ENCODE measurements around the gene SLIT3. TPM values are rescaled to one million over a fixed set of nuclear protein-coding genes. Genes with fewer than 3 reads are reported as not detected.

The SLIT3 gene
- total RNA-seq, 1 donor from 2014 or later: 31.8 TPM

DNA sequence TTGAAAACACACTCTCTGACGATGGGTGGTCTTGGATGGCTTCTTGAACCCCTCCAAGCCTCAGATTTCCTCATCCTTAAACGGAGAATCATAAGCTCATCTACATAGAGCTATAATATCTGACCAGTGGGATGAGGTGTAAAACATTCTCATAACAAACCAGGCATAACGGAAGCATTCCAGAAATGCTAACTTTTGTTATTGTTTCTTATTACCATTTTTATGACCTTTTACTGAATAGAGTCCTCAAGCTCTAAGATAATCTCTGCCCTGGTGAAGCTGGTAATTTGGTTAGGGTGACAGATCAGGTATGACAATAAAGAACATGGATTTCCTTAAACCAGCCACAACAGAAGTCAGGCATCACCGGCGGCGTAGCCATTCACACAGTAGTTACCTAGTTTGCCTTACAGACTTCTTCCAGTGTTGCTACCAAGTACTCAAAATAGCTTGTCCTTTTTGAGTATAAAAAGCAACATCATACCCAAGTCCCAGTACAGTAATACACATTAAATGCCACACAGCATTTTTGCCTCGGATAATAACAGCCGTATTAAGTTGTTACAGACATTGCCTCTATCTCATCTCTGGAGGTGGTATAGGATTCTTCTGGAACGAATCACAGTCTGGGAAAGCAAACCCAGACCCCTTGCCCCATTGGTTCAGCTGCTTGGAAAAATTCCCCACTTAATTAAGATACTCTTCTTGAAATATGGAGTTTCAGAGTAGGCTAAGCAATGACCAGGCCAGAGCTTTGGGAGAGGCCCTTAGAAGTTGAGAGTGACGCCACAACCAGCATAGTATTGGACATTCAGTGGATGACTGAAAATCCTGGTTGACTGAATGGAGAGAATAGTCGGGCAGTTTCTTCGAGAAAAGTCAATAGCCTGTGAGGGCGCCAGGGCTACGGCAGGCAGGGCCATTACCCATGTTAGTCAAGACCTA lies 252.5 kb downstream of the SLIT3 start:
- Mint-ChIP-seq H3K4me3 (ENCODE audit: unreplicated experiment) (no peak overlapping the region), H3K27me3 (ENCODE audit: unreplicated experiment) (no peaks in the 10 kb centered on the region), H3K36me3 (ENCODE audit: unreplicated experiment) (no peaks in the 10 kb centered on the region), H3K9me3 (ENCODE audit: unreplicated experiment) (no peaks in the 10 kb centered on the region), H3K4me1 (ENCODE audit: unreplicated experiment) (peaks cover 26% of the 10 kb centered on the region), H3K27ac (ENCODE audit: unreplicated experiment) (peak overlapping the region; percentile 48)
- DNase-seq (ENCODE audit: extremely low spot score, unreplicated experiment): no peak
- TF ChIP-seq CTCF (IDR thresholded peaks at IDR 0.05): no peak

- DNase-seq (ENCODE audit: extremely low spot score, unreplicated experiment): no peak
- Mint-ChIP-seq H3K9me3 (ENCODE audit: unreplicated experiment) (no peaks in the 10 kb centered on the region), H3K27me3 (ENCODE audit: unreplicated experiment) (no peaks in the 10 kb centered on the region), H3K4me1 (ENCODE audit: unreplicated experiment) (peaks cover 8% of the 10 kb centered on the region), H3K36me3 (ENCODE audit: unreplicated experiment) (no peaks in the 10 kb centered on the region), H3K4me3 (ENCODE audit: unreplicated experiment) (no peak overlapping the region), H3K27ac (ENCODE audit: unreplicated experiment) (no peak overlapping the region)
- TF ChIP-seq CTCF (IDR thresholded peaks at IDR 0.05): no peak
Observed at GRCh38 chr5:169044962-169045361, 256.0 kb downstream of the SLIT3 start.

DNA sequence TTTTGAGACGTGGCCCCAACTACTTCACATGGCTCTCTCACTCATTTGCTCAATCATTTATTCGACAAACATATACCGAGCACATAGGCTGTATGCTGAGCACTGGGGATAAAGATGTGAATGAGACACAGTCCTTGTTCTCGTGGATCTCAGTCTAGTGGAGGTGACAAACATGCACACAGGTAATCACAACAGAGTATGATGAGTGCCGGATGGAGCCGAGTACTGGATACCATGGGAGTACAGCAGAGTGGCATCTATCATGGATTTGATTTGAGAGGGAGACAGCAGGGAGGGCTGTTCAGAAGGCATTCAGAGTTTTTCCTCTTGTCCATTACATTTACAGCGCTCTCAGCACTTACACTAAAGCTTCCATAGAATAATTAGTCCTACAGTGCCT lies 259.8 kb downstream of the SLIT3 start:
- no peak for DNase-seq (ENCODE audit: extremely low spot score, unreplicated experiment)
- Mint-ChIP-seq H3K4me3 (ENCODE audit: unreplicated experiment) (no peak overlapping the region), H3K36me3 (ENCODE audit: unreplicated experiment) (no peaks in the 10 kb centered on the region), H3K9me3 (ENCODE audit: unreplicated experiment) (no peaks in the 10 kb centered on the region), H3K4me1 (ENCODE audit: unreplicated experiment) (no peaks in the 10 kb centered on the region), H3K27ac (ENCODE audit: unreplicated experiment) (no peak overlapping the region), H3K27me3 (ENCODE audit: unreplicated experiment) (no peaks in the 10 kb centered on the region)
- no peak for TF ChIP-seq CTCF (IDR thresholded peaks at IDR 0.05)

DNA sequence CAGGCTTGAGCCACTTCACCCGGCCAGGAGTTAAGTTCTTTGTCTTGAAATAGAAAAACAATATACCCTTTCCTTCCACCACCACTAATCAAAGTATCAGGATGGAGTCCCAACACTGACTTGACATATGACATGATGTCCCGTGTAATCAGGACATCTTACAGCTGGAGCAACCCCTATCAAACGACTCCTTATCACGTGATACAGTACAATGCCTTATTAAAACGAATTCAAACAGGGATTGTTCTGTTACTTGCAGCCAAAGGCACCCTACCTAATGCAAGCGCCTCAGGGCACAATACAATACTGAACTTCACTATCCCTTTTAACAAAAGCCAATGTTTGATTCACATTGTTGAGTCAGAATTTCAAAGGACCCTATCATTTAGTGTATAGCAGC lies 261.3 kb downstream of the SLIT3 start:
- Mint-ChIP-seq H3K9me3 (ENCODE audit: unreplicated experiment) (no peaks in the 10 kb centered on the region), H3K27me3 (ENCODE audit: unreplicated experiment) (no peaks in the 10 kb centered on the region), H3K4me3 (ENCODE audit: unreplicated experiment) (no peak overlapping the region), H3K4me1 (ENCODE audit: unreplicated experiment) (no peaks in the 10 kb centered on the region), H3K36me3 (ENCODE audit: unreplicated experiment) (no peaks in the 10 kb centered on the region), H3K27ac (ENCODE audit: unreplicated experiment) (no peak overlapping the region)
- DNase-seq (ENCODE audit: extremely low spot score, unreplicated experiment): no peak
- TF ChIP-seq CTCF (IDR thresholded peaks at IDR 0.05): no peak

- H3K4me1 Mint-ChIP-seq (ENCODE audit: unreplicated experiment): no peaks in the 10 kb centered on the region
- no peak for DNase-seq (ENCODE audit: extremely low spot score, unreplicated experiment)
Observed at GRCh38 chr5:169037466-169037865, 263.5 kb downstream of the SLIT3 start.

More at GRCh38 chr5:169037466-169037865, 263.5 kb downstream of the SLIT3 start:
- Mint-ChIP-seq H3K9me3 (ENCODE audit: unreplicated experiment) (peaks cover 4% of the 10 kb centered on the region), H3K27me3 (ENCODE audit: unreplicated experiment) (no peaks in the 10 kb centered on the region), H3K36me3 (ENCODE audit: unreplicated experiment) (peaks cover 4% of the 10 kb centered on the region), H3K27ac (ENCODE audit: unreplicated experiment) (no peak overlapping the region), H3K4me3 (ENCODE audit: unreplicated experiment) (no peak overlapping the region)
- no peak for TF ChIP-seq CTCF (IDR thresholded peaks at IDR 0.05)
